B cell (primary cell): ENCODE results near the gene PEX16.

Source experiments
- CTCF ChIP-seq: fragments of 200-600 bp; IDR thresholded peaks from one replicate; pipeline ENCODE4 v1.8.0; 2022; ENCODE audit warnings: antibody characterized with exemption, mild to moderate bottlenecking
- EZH2 ChIP-seq: IDR thresholded peaks from 2 replicates; pipeline ENCODE4 v1.6.1; 2012; ENCODE audit warnings: borderline replicate concordance, low read depth, mild to moderate bottlenecking, moderate library complexity, low read length; ENCODE audit not compliant: insufficient read depth, poor library complexity, severe bottlenecking

- TF ChIP-seq EZH2: no peak
- no peak for TF ChIP-seq CTCF
These were observed 30.7 kb upstream of the PEX16 start for GRCh38 chr11:45948356-45948755.
